GM23248 (cell line): ENCODE results near the gene HOXB3.

Experiments used
- EZH2 ChIP-seq: fragments of 200-600 bp; sonication (generic); IDR thresholded peaks from 2 replicates; pipeline ENCODE4 v1.6.1; 2018; ENCODE audit warnings: antibody characterized with exemption, mild to moderate bottlenecking; ENCODE audit not compliant: insufficient read depth, poor library complexity, severe bottlenecking
- EZH2phosphoT487 ChIP-seq: fragments of 200-600 bp; sonication (generic); IDR thresholded peaks from 2 replicates; pipeline ENCODE4 v1.6.1; 2018; ENCODE audit warnings: antibody characterized with exemption, moderate library complexity, mild to moderate bottlenecking, low read depth; ENCODE audit not compliant: insufficient read depth

DNA sequence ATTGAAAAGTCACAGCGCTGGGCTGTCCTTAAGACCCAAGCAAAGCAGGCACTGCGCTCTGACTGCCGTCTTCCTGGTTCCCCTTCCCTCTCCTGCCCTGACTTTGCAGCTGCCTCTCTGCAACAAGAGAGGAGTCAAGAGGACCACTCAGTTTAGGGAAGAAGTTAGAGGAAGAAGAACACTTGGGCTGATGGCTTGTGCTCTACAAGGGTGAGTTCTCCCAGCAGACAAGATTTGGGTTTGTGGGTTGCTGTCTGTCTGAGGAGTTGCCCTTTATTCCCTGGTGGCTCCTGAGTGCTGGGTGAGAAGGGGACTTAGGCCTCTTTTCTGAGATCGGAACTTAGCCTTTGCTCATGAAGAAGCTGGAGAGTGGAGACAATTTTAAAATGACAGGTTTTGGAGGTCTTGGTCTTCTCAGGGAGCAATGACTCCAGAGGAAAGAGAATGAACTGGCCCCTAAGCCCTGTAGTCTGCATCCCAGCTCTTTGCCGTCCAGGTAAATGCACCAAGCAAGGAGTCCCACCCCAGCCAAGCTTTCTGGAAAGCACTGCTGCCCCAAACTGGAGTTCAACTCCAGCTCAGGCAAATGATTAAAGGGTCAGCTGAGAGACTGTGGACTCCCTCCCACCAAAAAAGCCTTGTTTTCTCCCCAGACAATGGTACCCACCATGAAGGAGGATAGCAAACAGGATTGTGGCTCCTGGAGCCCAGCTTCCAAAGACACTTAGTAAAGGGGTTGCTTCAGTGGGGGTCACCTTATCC is 38.8 kb upstream of the HOXB3 start:
- TF ChIP-seq EZH2phosphoT487 (no peak), EZH2 (no peak)
